OCI-LY7 (cell line): ENCODE data around the gene DNAJC3.

Source experiments
- CTCF ChIP-seq: fragments of 200-600 bp; sonication (generic); conservative IDR thresholded peaks from 2 replicates; pipeline ENCODE4 v1.5.1; 2014; ENCODE audit warnings: mild to moderate bottlenecking, antibody characterized with exemption, low read length, moderate library complexity, mixed read lengths
- EZH2phosphoT487 ChIP-seq: fragments of 200-600 bp; sonication (generic); IDR thresholded peaks from 2 replicates; pipeline ENCODE4 v1.6.1; 2018; ENCODE audit warnings: low read depth, borderline replicate concordance, mild to moderate bottlenecking, mixed run types, antibody characterized with exemption, low read length, moderate library complexity, mixed read lengths

- TF ChIP-seq CTCF (no peak), EZH2phosphoT487 (no peak)
Observed at GRCh38 chr13:95652821-95653220, 24.1 kb upstream of the DNAJC3 start.
